ENCODE results near the gene COL26A1. TPM values are rescaled to one million over a fixed set of nuclear protein-coding genes. Genes with fewer than 3 reads are reported as not detected.
"Not testable (repeated sequence)": the region's sequence is repeated elsewhere in the genome, so short reads cannot be mapped to it uniquely, and the experiment has no call there.

The COL26A1 gene
- total RNA-seq, 1 experiment from 2014 or later, result 42.6 TPM

DNA sequence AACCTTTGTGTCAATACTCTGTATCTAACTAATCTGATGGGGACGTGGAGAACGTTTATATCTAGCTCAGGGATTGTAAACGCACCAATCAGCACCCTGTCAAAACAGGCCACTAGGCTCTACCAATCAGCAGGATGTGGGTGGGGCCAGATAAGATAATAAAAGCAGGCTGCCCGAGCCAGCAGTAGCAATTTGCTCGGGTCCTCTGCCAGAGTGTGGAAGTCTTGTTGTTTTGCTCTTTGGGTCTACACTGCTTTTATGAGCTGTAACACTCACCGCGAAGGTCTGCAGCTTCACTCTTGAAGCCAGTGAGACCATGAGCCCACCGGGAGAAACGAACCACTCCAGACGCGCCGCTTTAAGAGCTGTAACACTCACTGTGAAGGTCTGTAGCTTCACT is 13.4 kb upstream of the COL26A1 start:
- no CpG with 5 or more reads among the region's 12 CpGs for WGBS (ENCODE audit: extremely low coverage, insufficient read length, low lambda C conversion rate)
- H3K23me2 ChIP-seq (ENCODE audit: insufficient read length, low read depth, low read length, poor library complexity, severe bottlenecking); H3K14ac ChIP-seq (ENCODE audit: insufficient read depth, low read length); H3K9ac ChIP-seq (ENCODE audit: extremely low read depth, insufficient read length, low read length); H3K79me1 ChIP-seq (ENCODE audit: insufficient read depth, low read depth, low read length, poor library complexity, severe bottlenecking); H3K9me3 ChIP-seq (ENCODE audit: control insufficient read depth, low read depth, low read length); H2BK15ac ChIP-seq (ENCODE audit: low read depth, low read length); H3K79me2 ChIP-seq (ENCODE audit: insufficient read depth, low read length); H4K5ac ChIP-seq (ENCODE audit: insufficient read length, low read depth, low read length); DNase-seq; H3K36me3 Mint-ChIP-seq (ENCODE audit: insufficient read depth in 1 of 3, low read depth in 3 of 3); H3K27ac ChIP-seq (ENCODE audit: insufficient read length, low read depth, low read length); H3K56ac ChIP-seq (ENCODE audit: insufficient read length, low read depth, low read length); H2BK20ac ChIP-seq (ENCODE audit: low read depth, low read length, poor library complexity, severe bottlenecking); H2BK5ac ChIP-seq (ENCODE audit: insufficient read length, low read length); H2BK12ac ChIP-seq (ENCODE audit: insufficient read length, low read depth, low read length); H3K4ac ChIP-seq (ENCODE audit: low read depth, low read length); H3K4me2 ChIP-seq (ENCODE audit: insufficient read depth, insufficient read length, low read length); H3K27me3 Mint-ChIP-seq (ENCODE audit: low read depth); H3K4me1 ChIP-seq (ENCODE audit: insufficient read depth, low read length); H3K18ac ChIP-seq (ENCODE audit: insufficient read length, low read depth, low read length); H3K4me1 Mint-ChIP-seq; H4K91ac ChIP-seq (ENCODE audit: insufficient read length, low read depth, low read length); H4K8ac ChIP-seq (replicated peaks; ENCODE audit: insufficient read length, low read depth, low read length); H4K20me1 ChIP-seq (ENCODE audit: control insufficient read depth, insufficient read depth, insufficient read length); H3T11ph ChIP-seq (ENCODE audit: low read length); H3K27me3 ChIP-seq (ENCODE audit: insufficient read depth, low read length); H3K23ac ChIP-seq (ENCODE audit: insufficient read length, low read depth, low read length); H3K9me3 Mint-ChIP-seq; H2AFZ ChIP-seq (ENCODE audit: low read length); H2AK5ac ChIP-seq (ENCODE audit: insufficient read length, low read length); H2BK120ac ChIP-seq (ENCODE audit: low read depth, low read length, poor library complexity, severe bottlenecking): not testable (repeated sequence)
- H3K27ac Mint-ChIP-seq, result peak overlapping the region in 1 of 3 experiments; percentile 66; a peak in 2 of 7 replicates
- H3K4me3 Mint-ChIP-seq, result peak overlapping the region in 1 of 2 experiments; percentile 55; a peak in 2 of 5 replicates
